Activated CD4-positive, alpha-beta memory T cell treated with anti-CD3 and anti-CD28 coated beads for 36 hours (primary cell): ENCODE results near the gene B3GAT1. TPM values are rescaled to one million over a fixed set of nuclear protein-coding genes. Genes with fewer than 3 reads are reported as not detected.

Experiments
- CTCF ChIA-PET: fragments of 350-600 bp; sonication (Branson Sonifier 250); formaldehyde crosslinking; loops from one replicate; lab custom pipeline; 2021; ENCODE audit warnings: antibody characterized with exemption, inconsistent platforms; lab: Charles Lee
- POLR2A ChIA-PET: fragments of 350-600 bp; sonication (Branson Sonifier 250); formaldehyde crosslinking; loops from one replicate; lab custom pipeline; 2021; ENCODE audit warnings: antibody characterized with exemption; lab: Charles Lee
- DNase-seq: peaks from one replicate; pipeline ENCODE4 v3.0.0-alpha.2; 2020
- H3K27ac Mint-ChIP-seq: one replicate; pipeline ENCODE4 v1.8.0; 2021; ENCODE audit warnings: mixed read lengths
- H3K27me3 Mint-ChIP-seq: one replicate; pipeline ENCODE4 v1.8.0; 2021; ENCODE audit warnings: mixed read lengths
- H3K36me3 Mint-ChIP-seq: one replicate; pipeline ENCODE4 v1.8.0; 2021; ENCODE audit warnings: mixed read lengths
- H3K4me1 Mint-ChIP-seq: one replicate; pipeline ENCODE4 v1.8.0; 2021; ENCODE audit warnings: low read depth, mixed read lengths
- H3K4me3 Mint-ChIP-seq: one replicate; pipeline ENCODE4 v1.8.0; 2021; ENCODE audit warnings: mild to moderate bottlenecking, mixed read lengths
- H3K9me3 Mint-ChIP-seq: one replicate; pipeline ENCODE4 v1.8.0; 2021; ENCODE audit warnings: mixed read lengths
- intact Hi-C: fragments of 100-400 bp; cut with micrococcal nuclease; formaldehyde crosslinking; loops from one replicate; pipeline ENCODE4 v1.15.1; 2023
- total RNA-seq, 2 experiments: library from RNA; stranded (reverse); gene quantifications; one replicate each; pipeline ENCODE4 v1.2.3, GENCODE V29; 2021

B3GAT1 gene
- total RNA-seq, 2 experiments from 2014 or later = 0.22 to 0.24 TPM

- H3K27me3 Mint-ChIP-seq = peaks cover 30% of the 10 kb centered on the region
- intact Hi-C loops = no loop called here
- POLR2A ChIA-PET = no interaction called here
- no peaks in the 10 kb centered on the region for H3K9me3 Mint-ChIP-seq
- H3K27ac Mint-ChIP-seq = no peak overlapping the region
- H3K36me3 Mint-ChIP-seq = no peaks in the 10 kb centered on the region
- H3K4me1 Mint-ChIP-seq = no peaks in the 10 kb centered on the region
- H3K4me3 Mint-ChIP-seq = no peak overlapping the region
- CTCF ChIA-PET = no interaction called here
- DNase-seq = no peak
Measured at GRCh38 chr11:134404575-134405341, 7.3 kb downstream of the B3GAT1 start.

- no peak for DNase-seq
- Mint-ChIP-seq H3K27me3 (peaks cover 27% of the 10 kb centered on the region), H3K9me3 (no peaks in the 10 kb centered on the region), H3K4me3 (no peak overlapping the region), H3K27ac (no peak overlapping the region), H3K4me1 (no peaks in the 10 kb centered on the region), H3K36me3 (no peaks in the 10 kb centered on the region)
- intact Hi-C loops = no loop called here
- POLR2A ChIA-PET = no interaction called here
- CTCF ChIA-PET = no interaction called here
Measured at GRCh38 chr11:134402910-134403309, 9.1 kb downstream of the B3GAT1 start.

- Mint-ChIP-seq H3K27ac (no peak overlapping the region), H3K36me3 (no peaks in the 10 kb centered on the region), H3K9me3 (no peaks in the 10 kb centered on the region), H3K27me3 (peaks cover 21% of the 10 kb centered on the region), H3K4me1 (no peaks in the 10 kb centered on the region), H3K4me3 (no peak overlapping the region)
- intact Hi-C loops = no loop called here
- CTCF ChIA-PET = no interaction called here
- POLR2A ChIA-PET = no interaction called here
- DNase-seq = no peak
Measured at GRCh38 chr11:134401825-134402809, 9.9 kb downstream of the B3GAT1 start.

- no peak overlapping the region for H3K4me3 Mint-ChIP-seq
- H3K27me3 Mint-ChIP-seq = peaks cover 12% of the 10 kb centered on the region
- ChIA-PET POLR2A (no interaction called here), CTCF (no interaction called here)
- intact Hi-C loops = no loop called here
- H3K4me1 Mint-ChIP-seq = no peaks in the 10 kb centered on the region
- H3K27ac Mint-ChIP-seq = no peak overlapping the region
- H3K36me3 Mint-ChIP-seq = no peaks in the 10 kb centered on the region
- H3K9me3 Mint-ChIP-seq = no peaks in the 10 kb centered on the region
- no peak for DNase-seq
Measured at GRCh38 chr11:134399996-134400395, 12.0 kb downstream of the B3GAT1 start.

GRCh38 chr11:134399293-134399654 is 12.8 kb downstream of the B3GAT1 start:
- H3K4me3 Mint-ChIP-seq = no peak overlapping the region
- DNase-seq = no peak
- intact Hi-C loops = no loop called here
- H3K36me3 Mint-ChIP-seq = no peaks in the 10 kb centered on the region
- no peak overlapping the region for H3K27ac Mint-ChIP-seq
- ChIA-PET CTCF (no interaction called here), POLR2A (no interaction called here)
- H3K27me3 Mint-ChIP-seq = peaks cover 12% of the 10 kb centered on the region
- H3K4me1 Mint-ChIP-seq = no peaks in the 10 kb centered on the region
- no peaks in the 10 kb centered on the region for H3K9me3 Mint-ChIP-seq

GRCh38 chr11:134398644-134399292 is 13.3 kb downstream of the B3GAT1 start:
- Mint-ChIP-seq H3K27ac (no peak overlapping the region), H3K36me3 (no peaks in the 10 kb centered on the region), H3K4me3 (no peak overlapping the region), H3K4me1 (no peaks in the 10 kb centered on the region), H3K9me3 (no peaks in the 10 kb centered on the region), H3K27me3 (peaks cover 12% of the 10 kb centered on the region)
- intact Hi-C loops = no loop called here
- POLR2A ChIA-PET = no interaction called here
- CTCF ChIA-PET = no interaction called here
- no peak for DNase-seq

- H3K27me3 Mint-ChIP-seq = peaks cover 12% of the 10 kb centered on the region
- H3K9me3 Mint-ChIP-seq = no peaks in the 10 kb centered on the region
- CTCF ChIA-PET = no interaction called here
- H3K4me1 Mint-ChIP-seq = no peaks in the 10 kb centered on the region
- POLR2A ChIA-PET = no interaction called here
- no peak overlapping the region for H3K27ac Mint-ChIP-seq
- DNase-seq = no peak
- no peaks in the 10 kb centered on the region for H3K36me3 Mint-ChIP-seq
- no peak overlapping the region for H3K4me3 Mint-ChIP-seq
- intact Hi-C loops = no loop called here
Measured at GRCh38 chr11:134398079-134398444, 14.0 kb downstream of the B3GAT1 start.

- intact Hi-C loops = no loop called here
- Mint-ChIP-seq H3K4me1 (no peaks in the 10 kb centered on the region), H3K27ac (no peak overlapping the region), H3K9me3 (no peaks in the 10 kb centered on the region), H3K4me3 (no peak overlapping the region), H3K27me3 (peaks cover 12% of the 10 kb centered on the region), H3K36me3 (no peaks in the 10 kb centered on the region)
- CTCF ChIA-PET = no interaction called here
- POLR2A ChIA-PET = no interaction called here
- DNase-seq = no peak
Measured at GRCh38 chr11:134397304-134398078, 14.6 kb downstream of the B3GAT1 start.

- peaks cover 4% of the 10 kb centered on the region for H3K27me3 Mint-ChIP-seq
- intact Hi-C loops = no loop called here
- no peaks in the 10 kb centered on the region for H3K9me3 Mint-ChIP-seq
- no peak overlapping the region for H3K27ac Mint-ChIP-seq
- ChIA-PET CTCF (no interaction called here), POLR2A (no interaction called here)
- H3K4me1 Mint-ChIP-seq = no peaks in the 10 kb centered on the region
- H3K4me3 Mint-ChIP-seq = no peak overlapping the region
- DNase-seq = no peak
- H3K36me3 Mint-ChIP-seq = no peaks in the 10 kb centered on the region
Measured at GRCh38 chr11:134395002-134395401, 17.0 kb downstream of the B3GAT1 start.

- POLR2A ChIA-PET = no interaction called here
- intact Hi-C loops = no loop called here
- Mint-ChIP-seq H3K4me3 (no peak overlapping the region), H3K4me1 (no peaks in the 10 kb centered on the region), H3K9me3 (no peaks in the 10 kb centered on the region), H3K36me3 (no peaks in the 10 kb centered on the region), H3K27ac (no peak overlapping the region), H3K27me3 (peaks cover 4% of the 10 kb centered on the region)
- DNase-seq = no peak
- CTCF ChIA-PET = no interaction called here
Measured at GRCh38 chr11:134394311-134394710, 17.7 kb downstream of the B3GAT1 start.

- ChIA-PET POLR2A (no interaction called here), CTCF (no interaction called here)
- intact Hi-C loops = no loop called here
- H3K4me1 Mint-ChIP-seq = no peaks in the 10 kb centered on the region
- no peak for DNase-seq
- H3K9me3 Mint-ChIP-seq = no peaks in the 10 kb centered on the region
- H3K36me3 Mint-ChIP-seq = no peaks in the 10 kb centered on the region
- H3K4me3 Mint-ChIP-seq = no peak overlapping the region
- no peak overlapping the region for H3K27ac Mint-ChIP-seq
- peaks cover 2% of the 10 kb centered on the region for H3K27me3 Mint-ChIP-seq
Measured at GRCh38 chr11:134393638-134394037, 18.4 kb downstream of the B3GAT1 start.
